SKM-1 (cell line): ENCODE results near the gene FOXI2.

ENCODE experiments used
- DNase-seq: peaks from one replicate; lab custom pipeline; 2025; ENCODE audit not compliant: unreplicated experiment; lab: John Stamatoyannopoulos, UW

Gene FOXI2

GRCh38 chr10:127740596-127740995 is 3.6 kb downstream of the FOXI2 start:
- DNase-seq, result no peak

DNA sequence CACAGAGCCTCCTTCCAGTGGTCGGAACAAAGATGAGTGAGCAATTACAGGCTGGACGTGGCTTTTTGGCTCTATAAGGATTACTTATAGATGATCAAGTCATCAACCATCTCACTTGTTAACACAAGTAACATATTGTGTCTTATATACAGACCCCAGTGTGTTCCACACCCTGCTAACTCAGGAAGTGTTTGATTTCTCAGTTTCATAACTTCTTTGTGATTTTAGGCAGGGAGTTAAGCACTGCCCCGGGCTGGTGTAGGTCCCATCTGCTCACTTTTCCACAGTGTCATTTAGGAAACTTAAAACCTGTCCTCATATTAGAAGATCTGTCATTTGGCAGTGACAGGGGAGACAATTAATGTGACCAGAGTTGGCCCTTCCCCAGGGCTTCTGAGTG is 6.2 kb downstream of the FOXI2 start:
- no peak for DNase-seq

GRCh38 chr10:127744956-127745355 is 8.0 kb downstream of the FOXI2 start:
- DNase-seq, result no peak

DNA sequence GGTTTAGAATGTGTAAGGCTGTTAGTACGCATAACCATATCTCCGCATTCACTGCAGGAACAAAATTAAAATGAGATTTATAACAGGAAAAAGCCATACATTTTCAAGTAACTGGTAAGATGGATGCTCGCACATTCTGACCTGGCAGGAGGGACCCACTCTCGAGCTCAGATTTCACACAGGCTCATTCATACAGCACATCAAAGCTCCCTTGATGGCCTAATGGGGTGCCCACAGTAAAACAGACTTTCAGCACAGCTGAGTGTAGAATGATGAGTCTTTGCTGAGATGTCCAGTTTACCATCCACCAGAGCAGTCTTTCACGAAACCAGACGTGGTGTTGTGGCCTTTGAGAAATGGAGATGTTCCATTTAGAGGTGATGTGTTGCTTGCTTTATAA is 8.9 kb downstream of the FOXI2 start:
- no peak for DNase-seq

- peak; percentile 56 for DNase-seq
Observed at GRCh38 chr10:127755753-127756152, 18.8 kb downstream of the FOXI2 start.

DNA sequence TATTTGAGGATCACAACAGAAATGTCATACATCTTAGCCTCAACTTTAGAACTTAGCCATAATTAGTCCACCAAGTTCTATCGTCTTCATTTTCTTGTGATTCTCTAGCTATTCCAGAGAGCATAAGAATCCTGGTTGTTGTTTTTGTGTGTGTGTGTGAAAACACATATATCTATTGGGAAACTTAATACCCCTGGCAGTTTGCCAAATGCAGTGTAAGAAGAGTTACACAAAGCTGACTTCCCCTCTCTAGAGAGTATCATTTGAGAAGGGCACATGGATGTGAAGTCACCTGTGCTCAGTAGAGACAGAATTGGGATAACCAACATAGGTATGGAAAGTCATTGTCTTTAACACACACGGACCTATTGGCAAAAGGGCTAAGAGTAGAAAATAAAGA is 19.3 kb downstream of the FOXI2 start:
- DNase-seq, result no peak

- DNase-seq, result no peak
Observed at GRCh38 chr10:127757033-127757432, 20.0 kb downstream of the FOXI2 start.

DNA sequence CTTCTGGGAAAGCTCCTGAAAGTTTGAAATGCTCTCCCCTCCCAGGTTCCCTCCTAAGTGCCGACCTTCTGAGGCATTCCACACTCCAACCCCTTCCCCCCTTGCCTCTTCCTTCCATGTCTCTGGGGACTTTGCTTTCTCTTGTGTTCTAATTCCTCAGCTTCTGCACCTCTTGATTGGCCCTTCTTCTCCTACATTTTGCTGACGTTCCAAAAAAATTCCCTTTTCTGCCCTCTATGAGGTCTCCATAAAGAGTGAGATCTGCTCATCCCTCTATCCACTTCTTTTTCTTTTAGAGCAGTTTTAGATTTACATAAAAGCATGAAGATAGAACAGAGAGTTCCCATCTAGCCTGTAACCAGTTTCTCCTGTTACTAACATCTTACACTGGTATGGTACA is 22.3 kb downstream of the FOXI2 start:
- no peak for DNase-seq

GRCh38 chr10:127762925-127763324 is 25.9 kb downstream of the FOXI2 start:
- no peak for DNase-seq

GRCh38 chr10:127774766-127775559 is 38.0 kb downstream of the FOXI2 start:
- DNase-seq, result no peak

- no peak for DNase-seq
Observed at GRCh38 chr10:127776816-127777215, 39.8 kb downstream of the FOXI2 start.

DNA sequence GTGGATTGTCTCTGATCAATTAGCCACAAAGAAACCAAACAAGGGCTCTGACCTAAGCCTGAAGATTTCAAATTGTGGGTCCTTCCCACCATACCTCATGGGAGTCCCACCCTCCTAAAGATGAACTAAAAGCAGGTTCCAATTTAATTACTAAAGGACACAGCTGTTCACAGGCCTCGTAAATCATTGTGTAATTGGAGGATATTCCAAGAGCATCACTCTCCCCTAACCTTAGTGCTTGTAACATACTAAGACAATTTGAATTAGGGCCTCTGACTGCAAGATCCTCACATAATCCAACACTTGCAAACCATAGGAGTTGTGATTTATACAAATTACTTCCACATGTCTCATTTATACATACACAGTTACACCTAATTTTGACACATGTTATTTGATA is 44.4 kb downstream of the FOXI2 start:
- no peak for DNase-seq

- DNase-seq, result no peak
Observed at GRCh38 chr10:127787873-127788272, 50.9 kb downstream of the FOXI2 start.

- DNase-seq, result no peak
Observed at GRCh38 chr10:127790066-127790624, 53.2 kb downstream of the FOXI2 start.
